Stimulated activated CD8-positive, alpha-beta memory T cell treated with anti-CD3 and anti-CD28 coated beads, Interleukin-15, amount 100 ng/mL, for 1 hour (primary cell): ENCODE data around the gene ARMC2.
"Not testable (repeated sequence)": the region's sequence is repeated elsewhere in the genome, so short reads cannot be mapped to it uniquely, and the experiment has no call there.

Source experiments
- DNase-seq: peaks from one replicate; pipeline ENCODE4 v3.0.0-alpha.2; 2020; ENCODE audit warnings: low read depth

The ARMC2 gene

GRCh38 chr6:108832738-108833137 is 15.5 kb upstream of the ARMC2 start:
- no peak for DNase-seq

GRCh38 chr6:108835218-108835850 is 12.9 kb upstream of the ARMC2 start:
- DNase-seq = peak; percentile 77

DNA sequence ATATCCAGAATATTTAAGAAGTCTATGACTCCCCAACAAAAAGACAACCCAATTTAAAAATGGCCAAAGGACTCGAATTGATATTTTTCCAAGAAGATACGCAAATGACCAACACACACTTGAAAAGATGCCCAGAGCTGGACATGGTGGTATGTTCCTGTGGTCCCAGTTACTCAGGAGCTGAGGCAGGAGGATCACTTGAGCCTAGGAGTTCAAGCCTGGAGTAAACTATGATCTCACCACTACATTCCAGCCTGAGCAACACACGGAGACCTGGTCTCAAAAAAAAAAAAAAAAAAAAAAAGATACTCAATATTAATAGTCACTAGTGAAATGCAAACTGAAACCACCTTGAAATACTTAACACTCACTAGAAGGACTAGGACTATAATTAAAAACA is 12.2 kb upstream of the ARMC2 start:
- DNase-seq = no peak

- no peak for DNase-seq
Measured at GRCh38 chr6:108837236-108837971, 10.8 kb upstream of the ARMC2 start.

DNA sequence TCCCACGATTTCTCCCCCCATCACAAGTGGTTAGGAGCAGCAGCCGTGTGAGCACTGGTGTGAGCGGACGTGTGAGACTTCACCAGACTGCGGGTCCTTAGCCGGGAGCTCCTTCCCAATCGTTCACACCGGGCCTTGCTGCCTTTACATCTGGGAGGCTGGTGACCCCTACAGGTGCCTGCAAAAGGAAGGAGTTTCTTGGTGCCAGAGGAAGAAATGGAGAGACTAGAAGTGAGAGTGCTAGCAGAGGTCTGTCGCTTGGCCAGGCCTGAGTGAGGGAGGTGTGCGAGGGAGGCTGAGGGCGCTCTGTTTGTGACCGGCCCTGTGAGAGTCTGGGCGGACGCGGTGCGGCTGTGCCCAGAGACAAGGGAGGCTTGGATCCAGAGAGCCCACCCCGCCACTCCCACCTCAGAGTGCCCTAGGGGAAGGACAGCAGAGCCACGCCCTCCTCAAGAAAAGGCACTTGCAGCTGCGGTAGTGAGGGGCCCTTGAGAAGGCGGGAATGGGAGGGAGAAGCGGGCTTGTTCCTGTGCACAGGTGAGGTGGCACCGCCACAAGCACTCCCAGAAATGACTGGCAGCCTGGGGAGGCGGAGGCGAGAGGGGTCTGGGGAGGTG is 10.0 kb upstream of the ARMC2 start:
- DNase-seq = no peak

GRCh38 chr6:108839083-108839642 is 9.1 kb upstream of the ARMC2 start:
- no peak for DNase-seq

DNA sequence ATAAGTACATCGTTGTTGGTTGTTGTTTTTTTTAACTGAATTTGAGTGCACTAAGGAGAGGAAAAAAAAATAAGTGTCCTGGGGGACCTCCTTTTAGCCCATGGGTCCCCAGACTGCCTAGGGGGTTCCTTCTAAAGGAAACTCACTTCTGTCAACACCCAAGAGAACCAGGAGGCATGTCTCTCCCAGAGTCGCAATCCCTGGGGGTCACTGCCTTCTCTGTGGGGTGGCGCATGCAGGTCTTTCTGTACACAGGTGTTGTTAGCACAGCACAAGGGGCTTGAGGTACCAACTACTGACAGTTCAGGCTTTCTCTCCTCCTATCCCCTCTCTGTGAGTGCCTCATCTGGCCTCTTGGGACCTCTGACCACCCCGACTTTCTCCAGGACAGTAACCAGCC is 7.3 kb upstream of the ARMC2 start:
- no peak for DNase-seq

DNA sequence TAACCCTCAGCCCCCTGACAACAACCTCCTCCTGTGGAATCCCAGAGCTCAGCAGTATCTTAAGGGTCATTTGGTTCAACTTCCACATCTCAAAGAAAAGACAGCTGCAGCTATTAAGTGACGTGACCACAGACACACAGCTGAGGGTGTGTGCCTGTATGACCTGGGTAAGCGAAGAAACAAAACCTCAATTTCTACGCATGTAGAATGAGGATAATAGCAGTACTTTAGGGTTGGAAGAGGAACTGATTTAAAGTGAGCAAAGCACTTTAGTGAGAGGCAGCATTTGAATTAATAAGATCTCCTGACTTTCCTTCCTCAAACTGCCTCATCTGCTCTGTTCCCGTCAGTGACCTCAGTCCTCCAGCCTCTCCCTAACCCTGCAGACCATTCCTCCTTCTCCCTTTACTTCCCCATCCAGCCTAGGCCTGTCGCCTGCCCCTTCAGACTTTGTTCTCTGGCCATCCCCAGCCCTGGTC is 6.8 kb upstream of the ARMC2 start:
- no peak for DNase-seq

DNA sequence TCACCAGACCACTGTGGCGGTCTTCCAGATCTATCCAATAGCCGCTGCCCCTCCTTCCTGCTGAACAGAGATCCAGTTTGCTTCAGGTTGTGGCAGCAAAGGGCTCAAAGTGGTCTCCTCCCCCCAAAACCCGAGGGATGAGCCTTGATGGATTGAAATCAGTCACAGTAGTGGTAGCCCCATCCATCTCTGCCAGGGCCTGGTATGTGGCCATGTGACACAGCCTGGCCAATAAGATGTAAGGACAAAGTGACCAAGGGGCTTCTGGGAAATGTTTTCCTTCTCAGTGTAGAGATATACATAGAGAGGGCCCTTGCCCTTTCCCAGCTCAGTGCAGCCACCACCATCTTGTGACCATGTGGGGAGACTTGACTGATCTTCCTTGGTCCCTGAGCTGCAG is 4.1 kb upstream of the ARMC2 start:
- no peak for DNase-seq

GRCh38 chr6:108845145-108845544 is 3.1 kb upstream of the ARMC2 start:
- no peak for DNase-seq

DNA sequence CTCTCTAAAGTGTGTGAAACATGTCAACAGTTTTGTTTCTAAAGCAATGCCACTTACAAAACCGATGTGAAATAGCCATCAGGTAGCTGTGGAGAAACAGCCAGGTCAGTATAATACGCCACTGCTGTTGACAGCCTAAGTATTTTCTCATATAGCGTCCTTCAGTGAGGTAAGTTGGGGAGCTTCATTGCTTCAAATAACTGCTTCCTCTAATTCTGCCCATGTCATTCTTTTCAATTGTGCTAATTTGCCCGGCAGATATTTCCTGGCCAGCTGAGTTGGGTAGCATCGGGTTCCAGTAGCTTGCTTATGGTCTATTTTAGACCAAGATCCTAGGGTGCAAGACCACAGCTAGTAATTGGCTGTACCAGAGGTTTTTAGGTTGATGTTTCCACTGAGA is 2.1 kb upstream of the ARMC2 start:
- DNase-seq = no peak

GRCh38 chr6:108846628-108847027 is 1.6 kb upstream of the ARMC2 start:
- no peak for DNase-seq

DNA sequence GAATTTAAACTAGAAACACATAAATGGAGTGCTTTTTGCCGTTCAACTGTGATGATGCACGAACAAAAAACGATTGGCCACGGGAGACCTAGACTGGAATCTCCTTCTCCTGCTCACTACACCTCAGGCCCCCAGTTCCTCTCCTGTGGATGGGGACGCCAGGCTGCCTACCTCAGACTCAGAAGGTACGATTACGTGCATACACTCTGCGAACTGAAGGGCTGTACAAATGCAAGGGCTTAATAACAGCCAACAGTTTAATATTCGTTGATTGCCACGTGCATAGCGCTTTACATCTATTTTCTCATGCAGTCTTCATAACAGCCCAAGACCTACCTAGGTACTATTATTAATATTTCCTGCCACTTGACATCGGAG is 495 bp upstream of the ARMC2 start:
- DNase-seq = no peak

DNA sequence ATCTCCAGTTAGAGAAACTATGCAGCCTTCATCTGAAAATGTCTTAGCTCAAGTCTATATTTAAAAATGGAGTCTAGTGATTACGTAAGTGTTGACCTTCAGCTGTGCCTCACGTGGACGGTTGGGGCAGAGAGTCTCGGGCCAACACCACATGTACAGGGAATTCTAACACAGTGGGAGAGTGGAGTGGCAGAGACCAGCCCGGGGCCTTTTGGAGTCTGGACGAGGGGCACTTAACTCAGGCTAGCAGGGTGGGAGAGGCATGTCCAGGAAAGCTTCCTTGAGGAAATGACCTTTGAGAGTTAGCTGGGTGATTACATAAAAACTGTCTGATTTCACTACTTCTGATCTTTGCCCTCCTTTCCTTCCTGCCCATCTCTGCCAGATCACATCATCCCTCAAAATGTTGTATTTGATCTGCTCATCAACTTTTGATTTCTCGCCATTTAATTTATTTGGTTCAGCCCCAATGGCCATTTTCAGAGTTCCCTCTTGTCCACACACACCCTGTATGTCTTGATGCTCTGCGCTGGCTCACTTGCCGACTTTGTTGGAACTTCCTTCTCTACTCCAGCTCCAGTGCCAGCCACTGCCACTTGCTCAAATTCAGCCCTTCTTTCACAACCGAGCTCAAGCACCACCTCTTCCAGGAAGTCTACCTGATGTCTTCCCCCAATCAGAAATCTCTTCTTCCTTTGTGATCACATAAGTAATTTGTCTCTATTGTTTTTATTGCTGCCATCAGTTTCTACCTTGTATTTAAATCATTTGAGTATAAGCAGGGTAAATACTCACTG is 2.6 kb downstream of the ARMC2 start:
- no peak for DNase-seq

DNA sequence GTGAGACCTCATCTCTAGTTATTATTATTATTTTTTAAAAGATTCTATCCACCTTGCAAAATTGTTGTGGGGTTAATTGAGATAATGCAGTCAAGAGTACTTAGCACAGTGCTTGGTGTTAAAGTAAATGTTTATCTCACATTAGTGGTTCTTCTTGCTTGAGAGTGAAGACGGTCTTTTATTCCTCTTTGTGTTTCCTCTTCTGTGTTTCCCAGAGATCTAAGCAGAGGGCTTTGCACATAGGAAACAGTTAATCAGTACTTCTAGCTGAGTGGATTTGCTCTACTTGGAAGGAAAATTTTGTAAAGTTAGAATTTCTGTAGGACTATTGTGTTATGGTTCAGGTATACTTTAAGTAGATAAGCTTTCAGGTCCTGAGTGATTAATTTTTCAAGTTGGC is 3.5 kb downstream of the ARMC2 start:
- DNase-seq = no peak

- DNase-seq = no peak
Measured at GRCh38 chr6:108853077-108853476, 4.9 kb downstream of the ARMC2 start.

DNA sequence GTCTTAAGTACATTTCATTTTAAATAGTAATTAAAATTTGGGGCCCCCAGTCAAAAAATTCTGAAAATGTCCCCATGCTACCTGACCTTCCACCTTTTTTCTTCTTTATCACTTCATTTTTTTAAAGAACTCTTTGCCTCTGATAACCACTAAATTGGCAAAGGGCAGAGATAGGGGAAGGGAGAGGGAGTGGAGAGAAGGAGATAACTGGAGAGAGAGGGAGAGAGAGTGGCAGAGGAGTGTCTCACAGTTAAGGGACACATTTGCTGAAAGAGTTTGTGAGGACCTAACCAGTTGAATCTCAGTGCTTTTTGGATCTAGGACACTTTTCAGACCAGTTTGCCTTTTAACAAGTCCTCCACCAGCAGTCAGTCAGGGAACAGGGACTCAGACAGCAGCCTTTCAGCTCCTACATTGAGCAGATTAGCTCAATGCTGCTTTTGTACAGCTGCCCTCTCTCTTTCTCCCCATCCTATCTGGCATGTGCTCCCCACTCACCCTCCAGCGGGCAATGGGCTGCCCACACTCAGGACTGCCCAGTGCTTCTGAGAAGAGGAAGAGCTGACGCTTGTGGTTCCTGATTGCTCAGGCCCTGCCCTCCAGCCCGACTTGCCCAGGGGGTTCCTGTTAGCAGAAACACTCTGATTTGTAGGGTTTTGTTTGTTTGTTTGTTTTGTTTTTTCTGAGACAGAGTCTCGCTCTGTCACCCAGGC is 14.4 kb downstream of the ARMC2 start:
- DNase-seq = no peak

DNA sequence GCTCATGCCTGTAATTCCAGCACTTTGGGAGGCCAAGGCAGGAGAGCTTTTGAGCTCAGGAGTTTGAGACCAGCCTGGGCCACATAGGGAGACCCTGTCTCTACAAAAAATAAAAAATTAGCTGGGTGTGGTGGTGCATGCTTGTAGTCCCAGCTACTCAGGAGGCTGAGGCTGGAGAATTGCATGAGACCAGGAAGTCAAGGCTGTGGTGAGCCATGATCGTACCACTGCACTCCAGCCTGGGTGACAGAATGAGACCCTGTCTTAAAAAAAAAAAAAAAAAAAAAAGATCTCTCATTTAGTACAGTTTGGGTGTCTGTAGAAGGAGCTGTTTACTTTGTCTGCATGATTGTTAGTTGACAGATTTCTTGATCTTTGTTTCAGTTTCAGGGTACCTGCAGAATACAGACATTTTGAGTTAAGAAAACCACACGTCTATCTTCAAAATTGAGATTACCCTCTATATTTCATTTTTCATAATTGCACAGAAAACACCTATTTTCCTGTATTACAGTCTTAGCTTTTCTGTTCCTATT is 17.6 kb downstream of the ARMC2 start:
- not testable (repeated sequence) for DNase-seq

- no peak for DNase-seq
Measured at GRCh38 chr6:108866798-108867197, 18.6 kb downstream of the ARMC2 start.

DNA sequence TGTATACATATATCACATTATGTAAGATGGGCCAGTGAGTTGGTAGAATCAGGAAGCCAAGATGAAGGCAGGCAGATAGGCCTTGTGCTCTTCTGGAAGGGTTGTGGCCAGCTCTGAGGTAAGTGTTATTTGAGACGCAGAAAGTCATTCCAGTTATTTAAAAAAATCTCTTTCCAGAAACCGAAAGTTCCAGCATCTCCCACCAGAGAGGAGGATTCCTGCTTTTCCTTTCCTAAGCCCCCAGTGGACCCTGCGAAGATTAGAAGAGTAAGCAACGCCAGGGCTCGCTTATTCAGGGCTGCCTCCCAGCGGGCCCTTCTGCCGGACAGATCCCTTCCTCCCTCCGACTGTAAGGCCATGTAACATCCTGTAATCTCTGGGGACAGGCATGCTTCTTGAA is 20.4 kb downstream of the ARMC2 start:
- no peak for DNase-seq

- no peak for DNase-seq
Measured at GRCh38 chr6:108869876-108870275, 21.7 kb downstream of the ARMC2 start.
